GM12892 (cell line): ENCODE measurements around the gene PTS.

ENCODE experiments used
- POLR2A ChIP-seq: IDR thresholded peaks from 2 replicates; pipeline ENCODE4 v1.6.1; 2011; ENCODE audit warnings: low read depth, low read length, control low read depth
- POLR2AphosphoS5 ChIP-seq: IDR thresholded peaks from 2 replicates; pipeline ENCODE4 v1.6.1; 2011; ENCODE audit warnings: low read depth, low read length, control low read depth

DNA sequence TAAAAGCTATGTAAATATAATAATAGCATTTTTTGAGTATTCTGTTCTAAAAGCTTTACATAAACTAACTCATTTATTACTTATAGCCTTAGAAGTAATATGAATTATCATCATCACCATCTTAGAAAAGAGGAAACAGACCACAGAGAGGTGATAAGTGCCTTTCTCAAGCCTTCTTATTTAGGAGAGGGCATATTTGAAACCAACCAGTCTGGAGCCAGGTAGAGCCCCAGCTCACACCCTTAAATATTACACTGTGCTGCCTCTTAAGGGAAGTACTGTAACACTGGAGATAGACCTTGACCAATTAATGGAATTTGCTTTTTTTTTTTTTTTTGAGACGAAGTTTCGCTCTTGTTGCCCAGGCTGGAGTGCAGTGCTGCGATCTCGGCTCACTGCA is 48.6 kb upstream of the PTS start:
- TF ChIP-seq POLR2A, result no peak
- no peak for TF ChIP-seq POLR2AphosphoS5
